VCaP (cell line): ENCODE data around the gene TOMM40.
A peak's percentile ranks its signal among the peaks of the same experiment; 100 is the strongest.

Experiments used
- H3K27ac ChIP-seq: fragments of 450-650 bp; 2 replicates; pipeline ENCODE4 v1.5.1; 2017
- CTCF ChIP-seq: fragments of 450-650 bp; conservative IDR thresholded peaks from 2 replicates; pipeline ENCODE4 v1.5.1; 2017; ENCODE audit warnings: mild to moderate bottlenecking, moderate library complexity

The TOMM40 gene

DNA sequence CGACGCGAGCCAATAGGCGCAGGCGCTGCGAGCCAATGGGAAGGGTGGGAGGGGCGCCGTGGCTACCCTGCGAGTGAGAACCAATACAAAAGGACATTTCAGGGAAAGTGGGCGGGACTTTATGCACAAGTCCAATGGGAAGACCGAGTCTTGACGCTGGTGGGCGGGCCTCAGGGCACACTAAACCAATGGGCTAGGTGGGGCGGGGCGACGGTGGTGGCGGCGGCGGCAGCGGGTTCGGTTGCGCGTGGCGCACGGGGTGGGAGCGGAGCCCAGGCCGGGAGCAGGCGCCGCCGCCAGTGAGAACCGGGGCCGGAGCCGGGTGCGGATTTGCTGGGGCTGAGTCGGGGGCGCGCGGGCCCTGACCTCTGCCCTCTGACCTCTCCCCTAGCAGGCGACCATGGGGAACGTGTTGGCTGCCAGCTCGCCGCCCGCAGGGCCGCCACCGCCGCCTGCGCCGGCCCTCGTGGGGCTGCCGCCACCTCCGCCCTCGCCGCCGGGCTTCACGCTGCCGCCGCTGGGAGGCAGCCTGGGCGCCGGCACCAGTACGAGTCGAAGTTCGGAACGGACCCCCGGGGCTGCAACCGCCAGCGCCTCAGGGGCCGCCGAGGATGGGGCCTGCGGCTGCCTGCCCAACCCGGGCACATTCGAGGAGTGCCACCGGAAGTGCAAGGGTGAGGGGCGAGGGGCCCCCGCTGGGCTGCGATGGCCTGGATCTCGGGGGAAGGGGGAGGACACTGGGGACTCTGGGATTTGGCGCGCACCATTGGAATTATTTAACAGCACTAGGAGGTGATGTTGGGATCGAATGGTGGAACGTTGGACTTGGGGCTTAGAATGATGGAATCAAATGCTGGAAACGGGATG lies at the start of gene TOMM40:
Gene TOMM40 (plus strand): TSS at position 239 of the 867 bp plus-strand sequence. CDS start 162 bp downstream, at position 401.
- no peak; the same call in 1 of the 2 replicates for TF ChIP-seq CTCF
- peak within 1 kb of the TSS; percentile 95 for H3K27ac ChIP-seq

DNA sequence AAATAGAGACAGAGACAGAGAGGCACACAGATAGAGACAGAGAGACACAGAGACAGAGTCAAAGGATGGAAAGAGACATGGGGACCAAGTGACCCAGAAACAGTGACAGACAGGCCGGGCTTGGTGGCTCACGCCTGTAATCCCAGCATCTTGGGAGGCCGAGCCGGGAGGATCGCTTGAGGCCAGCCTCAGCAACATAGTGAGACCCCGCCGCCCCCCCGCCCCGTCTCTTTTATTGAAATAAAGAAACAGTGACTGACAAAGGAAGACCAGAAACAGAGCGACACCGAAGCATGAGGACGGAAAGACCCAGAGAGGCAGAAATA lies 45.8 kb upstream of the TOMM40 start:
- no peak for TF ChIP-seq CTCF
- peak overlapping the region; percentile 97 for H3K27ac ChIP-seq

DNA sequence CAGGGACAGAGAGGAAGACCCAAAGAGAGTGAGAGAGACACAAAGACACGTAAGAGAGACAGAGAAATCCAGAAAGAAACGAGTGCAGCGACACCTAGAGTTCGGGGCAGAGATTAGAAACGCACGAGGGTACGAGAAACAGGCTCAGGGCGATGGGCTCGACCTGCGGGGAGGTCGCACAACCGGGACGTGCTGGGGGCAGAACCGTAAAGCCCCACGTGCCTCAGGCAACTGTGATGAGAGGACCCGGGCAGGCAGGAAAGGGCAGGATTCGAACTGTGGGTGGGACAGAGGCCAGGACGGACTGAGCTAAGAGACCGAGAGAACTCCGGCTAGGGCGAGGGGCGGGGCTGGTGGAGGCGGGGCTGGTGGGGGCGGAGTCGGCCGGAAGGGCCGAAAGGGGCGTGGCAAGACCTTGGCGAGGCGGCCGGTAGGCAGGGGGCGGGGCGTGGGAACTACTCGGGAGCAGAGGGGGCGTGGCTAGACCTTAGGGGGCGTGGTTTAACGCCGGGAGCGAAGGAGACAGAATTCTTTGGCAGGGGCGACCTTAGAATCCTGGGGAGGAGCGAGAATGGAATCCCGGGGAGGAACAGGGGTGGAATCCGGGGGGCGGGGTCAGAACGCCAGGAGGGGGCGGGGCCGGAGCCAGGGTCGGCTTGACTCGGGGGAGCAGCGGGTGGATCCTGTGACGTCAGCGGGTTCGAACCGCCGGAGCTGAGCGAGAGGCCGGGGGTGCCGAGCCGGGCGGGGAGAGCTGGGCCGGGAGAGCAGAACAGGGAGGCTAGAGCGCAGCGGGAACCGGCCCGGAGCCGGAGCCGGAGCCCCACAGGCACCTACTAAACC lies 45.2 kb upstream of the TOMM40 start, which contains the start of gene NECTIN2:
Gene NECTIN2 (plus strand): TSS at position 686 of the 843 bp plus-strand sequence. CDS start 229 bp downstream, outside the sequence.
- peak; percentile 69 for TF ChIP-seq CTCF
- peak within 1 kb of the TSS; percentile 97 for H3K27ac ChIP-seq

GRCh38 chr19:44846455-44847143 lies 44.5 kb upstream of the TOMM40 start:
- TF ChIP-seq CTCF: no peak
- H3K27ac ChIP-seq: peak overlapping the region; percentile 97

GRCh38 chr19:44847144-44848035 lies 43.7 kb upstream of the TOMM40 start:
- H3K27ac ChIP-seq: peak overlapping the region; percentile 97
- no peak for TF ChIP-seq CTCF

GRCh38 chr19:44848036-44848811 lies 42.8 kb upstream of the TOMM40 start:
- TF ChIP-seq CTCF: no peak
- H3K27ac ChIP-seq: peak overlapping the region; percentile 97
